H9 (cell line): Measurements from ENCODE around the gene PPP1R7. TPM values are rescaled to one million over a fixed set of nuclear protein-coding genes. Genes with fewer than 3 reads are reported as not detected.

Experiments used
- DNase-seq: peaks from one replicate; pipeline ENCODE4 v3.0.0-alpha.2; 2017
- H2AFZ ChIP-seq: one replicate; pipeline ENCODE4 v1.6.1; 2013; ENCODE audit warnings: mild to moderate bottlenecking, low read length, control low read depth, moderate library complexity
- H2AK5ac ChIP-seq: 2 replicates; pipeline ENCODE4 v1.6.1; 2013; ENCODE audit warnings: low read length, control low read depth, mixed read lengths; ENCODE audit not compliant: insufficient read length
- H2BK120ac ChIP-seq: one replicate; pipeline ENCODE4 v1.6.1; 2013; ENCODE audit warnings: low read depth, mild to moderate bottlenecking, low read length, control low read depth, inconsistent platforms; ENCODE audit not compliant: poor library complexity, severe bottlenecking
- H2BK12ac ChIP-seq: 2 replicates; pipeline ENCODE4 v1.6.1; 2013; ENCODE audit warnings: low read length, control low read depth, mixed read lengths, low read depth; ENCODE audit not compliant: insufficient read length
- H2BK15ac ChIP-seq: 2 replicates; pipeline ENCODE4 v1.6.1; 2013; ENCODE audit warnings: low read depth, low read length, control low read depth
- H2BK20ac ChIP-seq: one replicate; pipeline ENCODE4 v1.6.1; 2013; ENCODE audit warnings: low read depth, mild to moderate bottlenecking, low read length, control low read depth, inconsistent platforms; ENCODE audit not compliant: poor library complexity, severe bottlenecking
- H2BK5ac ChIP-seq: 2 replicates; pipeline ENCODE4 v1.6.1; 2013; ENCODE audit warnings: low read length, control low read depth, mixed read lengths; ENCODE audit not compliant: insufficient read length
- H3K14ac ChIP-seq: 2 replicates; pipeline ENCODE4 v1.6.1; 2013; ENCODE audit warnings: low read length, control low read depth; ENCODE audit not compliant: insufficient read depth
- H3K18ac ChIP-seq: 2 replicates; pipeline ENCODE4 v1.6.1; 2013; ENCODE audit warnings: low read depth, mild to moderate bottlenecking, mixed read lengths, low read length, control low read depth; ENCODE audit not compliant: insufficient read length
- H3K23ac ChIP-seq: 2 replicates; pipeline ENCODE4 v1.6.1; 2013; ENCODE audit warnings: low read length, control low read depth, mixed read lengths, low read depth; ENCODE audit not compliant: insufficient read length
- H3K23me2 ChIP-seq: 2 replicates; pipeline ENCODE4 v1.6.1; 2013; ENCODE audit warnings: low read depth, mild to moderate bottlenecking, mixed read lengths, low read length, control low read depth; ENCODE audit not compliant: insufficient read length, poor library complexity, severe bottlenecking
- H3K27ac ChIP-seq: 2 replicates; pipeline ENCODE4 v1.5.1; 2013; ENCODE audit warnings: low read length, control low read depth, mixed read lengths, low read depth; ENCODE audit not compliant: insufficient read length
- H3K27me3 ChIP-seq: 2 replicates; pipeline ENCODE4 v1.6.1; 2013; ENCODE audit warnings: low read length, control low read depth, inconsistent platforms; ENCODE audit not compliant: insufficient read depth
- H3K4ac ChIP-seq: 2 replicates; pipeline ENCODE4 v1.6.1; 2013; ENCODE audit warnings: low read depth, mild to moderate bottlenecking, control low read depth, inconsistent platforms, low read length, moderate library complexity
- H3K4me1 ChIP-seq: 2 replicates; pipeline ENCODE4 v1.6.1; 2013; ENCODE audit warnings: low read length, control low read depth, inconsistent platforms; ENCODE audit not compliant: insufficient read depth
- H3K4me2 ChIP-seq: 2 replicates; pipeline ENCODE4 v1.6.1; 2013; ENCODE audit warnings: low read length, control low read depth, mixed read lengths; ENCODE audit not compliant: insufficient read length, insufficient read depth
- H3K56ac ChIP-seq: 2 replicates; pipeline ENCODE4 v1.6.1; 2013; ENCODE audit warnings: low read depth, mild to moderate bottlenecking, mixed read lengths, low read length, control low read depth; ENCODE audit not compliant: insufficient read length
- H3K79me1 ChIP-seq: 2 replicates; pipeline ENCODE4 v1.6.1; 2013; ENCODE audit warnings: low read depth, mild to moderate bottlenecking, moderate library complexity, low read length, control low read depth, inconsistent platforms; ENCODE audit not compliant: insufficient read depth, poor library complexity, severe bottlenecking
- H3K79me2 ChIP-seq: 2 replicates; pipeline ENCODE4 v1.6.1; 2013; ENCODE audit warnings: low read length, control low read depth, inconsistent platforms; ENCODE audit not compliant: insufficient read depth
- H3K9ac ChIP-seq: 2 replicates; pipeline ENCODE4 v1.6.1; 2013; ENCODE audit warnings: low read length, control low read depth, mixed read lengths; ENCODE audit not compliant: insufficient read length; ENCODE audit errors: extremely low read depth
- H3K9me3 ChIP-seq: one replicate; pipeline ENCODE4 v1.6.1; 2013; ENCODE audit warnings: low read depth, low read length, inconsistent platforms; ENCODE audit not compliant: control insufficient read depth
- H3T11ph ChIP-seq: one replicate; pipeline ENCODE4 v1.6.1; 2013; ENCODE audit warnings: mild to moderate bottlenecking, low read length, control low read depth, inconsistent platforms
- H4K20me1 ChIP-seq: one replicate; pipeline ENCODE4 v1.6.1; 2013; ENCODE audit not compliant: control insufficient read depth, insufficient read length, insufficient read depth
- H4K5ac ChIP-seq: 2 replicates; pipeline ENCODE4 v1.6.1; 2013; ENCODE audit warnings: low read depth, mild to moderate bottlenecking, mixed read lengths, low read length, control low read depth; ENCODE audit not compliant: insufficient read length
- H4K8ac ChIP-seq: replicated peaks from 2 replicates; pipeline ENCODE4 v1.6.1; 2013; ENCODE audit warnings: low read length, control low read depth, mixed read lengths, low read depth; ENCODE audit not compliant: insufficient read length
- H4K91ac ChIP-seq: 2 replicates; pipeline ENCODE4 v1.6.1; 2013; ENCODE audit warnings: low read depth, mild to moderate bottlenecking, moderate library complexity, mixed read lengths, low read length, control low read depth; ENCODE audit not compliant: insufficient read length
- H3K27ac Mint-ChIP-seq, 3 experiments: 2 replicates in 2 of 3; 3 replicates in 1 of 3; pipeline ENCODE4 v1.8.0; 2020 to 2021; ENCODE audit warnings: mixed read lengths in 3 of 3, mild to moderate bottlenecking in 1 of 3, moderate library complexity in 1 of 3
- H3K27me3 Mint-ChIP-seq: 2 replicates; pipeline ENCODE4 v1.8.0; 2021; ENCODE audit warnings: low read depth, mild to moderate bottlenecking, moderate library complexity, mixed read lengths
- H3K36me3 Mint-ChIP-seq, 3 experiments: 2 replicates in 2 of 3; 3 replicates in 1 of 3; pipeline ENCODE4 v1.8.0; 2020 to 2021; ENCODE audit warnings: low read depth in 3 of 3, mixed read lengths in 3 of 3; ENCODE audit not compliant: insufficient read depth in 1 of 3
- H3K4me1 Mint-ChIP-seq, 2 experiments: 2 replicates each; pipeline ENCODE4 v1.8.0; 2020; ENCODE audit warnings: mixed read lengths in 2 of 2
- H3K4me3 Mint-ChIP-seq, 2 experiments: 2 replicates in 1 of 2; 3 replicates in 1 of 2; pipeline ENCODE4 v1.8.0; 2020 to 2021; ENCODE audit warnings: mild to moderate bottlenecking in 2 of 2, mixed read lengths in 2 of 2, moderate library complexity in 1 of 2
- H3K9me3 Mint-ChIP-seq, 2 experiments: 2 replicates in 1 of 2; 3 replicates in 1 of 2; pipeline ENCODE4 v1.8.0; 2020; ENCODE audit warnings: mild to moderate bottlenecking in 2 of 2, mixed read lengths in 2 of 2, moderate library complexity in 1 of 2
- WGBS: extraction: QIAGEN DNeasy Blood & Tissue Kit; methylation state at CpG from one replicate; pipeline ENCODE4 v1.1.7; 2013; ENCODE audit warnings: missing lambda C conversion rate, low lambda C conversion rate, mixed read lengths; ENCODE audit not compliant: insufficient read length; ENCODE audit errors: extremely low coverage; 5-methylcytosine and 5-hydroxymethylcytosine counted together
- total RNA-seq: library from RNA; stranded (reverse); gene quantifications from 2 replicates; pipeline ENCODE4 v1.2.1, GENCODE V29; 2021
- TF ChIP-seq, protein P1 (sequence below): fragments of 200-600 bp; sonication (generic); conservative IDR thresholded peaks from 3 replicates; pipeline ENCODE4 v1.8.0; 2021; ENCODE audit warnings: antibody characterized with exemption, mild to moderate bottlenecking

PPP1R7 gene
- total RNA-seq, 1 experiment from 2014 or later = 60.2 TPM

DNA sequence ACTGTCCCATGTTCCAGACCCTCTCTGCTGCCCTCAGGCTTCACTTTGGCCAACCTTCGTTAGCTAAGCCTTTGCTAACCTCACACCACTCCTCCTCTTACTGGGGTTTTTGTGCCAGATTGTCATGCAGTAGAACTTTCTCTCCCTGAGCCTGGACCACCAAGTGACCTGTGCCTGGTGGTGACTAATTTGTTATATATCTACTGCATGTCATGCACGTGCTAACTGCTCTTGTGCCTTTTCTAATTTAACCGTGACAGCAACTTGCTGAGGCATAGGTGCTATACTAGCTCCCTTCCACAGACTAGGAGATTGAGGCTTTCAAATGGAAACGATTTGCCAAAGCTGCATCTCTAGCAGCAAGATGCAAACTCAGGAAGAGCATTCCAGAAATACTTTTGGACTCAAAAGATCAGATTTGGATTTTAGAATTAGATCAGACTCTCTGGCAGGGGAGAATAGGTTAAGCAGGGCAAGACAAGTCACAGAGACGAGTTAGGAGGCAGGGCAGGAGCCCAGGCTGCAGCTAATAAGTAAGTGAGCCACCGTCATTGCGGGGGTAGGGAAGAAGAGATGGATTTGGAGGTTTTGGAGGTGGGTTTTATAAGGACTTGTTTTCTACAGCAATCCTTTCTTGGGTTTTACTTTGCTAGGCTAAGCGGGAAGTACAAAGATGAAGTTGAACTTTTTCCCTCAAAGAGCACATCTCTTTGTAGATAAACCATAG is 1.8 kb downstream of the PPP1R7 start:
- peaks cover 3% of the 10 kb centered on the region for H3K27me3 Mint-ChIP-seq
- Histone ChIP-seq H2BK5ac (no peak overlapping the region), H3K18ac (no peak overlapping the region), H2BK120ac (no peak overlapping the region), H3K9me3 (no peaks in the 10 kb centered on the region), H3K9ac (no peak overlapping the region), H3T11ph (no peak overlapping the region), H3K14ac (no peak overlapping the region), H4K8ac (no peak overlapping the region), H2BK12ac (no peak overlapping the region), H2BK20ac (no peak overlapping the region), H3K4ac (no peak overlapping the region), H4K91ac (no peak overlapping the region), H3K79me2 (no peaks in the 10 kb centered on the region), H3K27ac (no peak overlapping the region), H2AFZ (no peak overlapping the region), H4K5ac (no peak overlapping the region), H3K4me1 (peaks cover 14% of the 10 kb centered on the region; the same call in 1 of the 2 replicates), H3K79me1 (no peaks in the 10 kb centered on the region), H3K56ac (no peak overlapping the region), H3K23me2 (peaks cover 10% of the 10 kb centered on the region), H3K23ac (no peak overlapping the region), H3K27me3 (no peaks in the 10 kb centered on the region), H2AK5ac (no peak overlapping the region), H2BK15ac (no peak overlapping the region), H3K4me2 (no peak overlapping the region), H4K20me1 (no peaks in the 10 kb centered on the region)
- TF ChIP-seq, protein P1, sequence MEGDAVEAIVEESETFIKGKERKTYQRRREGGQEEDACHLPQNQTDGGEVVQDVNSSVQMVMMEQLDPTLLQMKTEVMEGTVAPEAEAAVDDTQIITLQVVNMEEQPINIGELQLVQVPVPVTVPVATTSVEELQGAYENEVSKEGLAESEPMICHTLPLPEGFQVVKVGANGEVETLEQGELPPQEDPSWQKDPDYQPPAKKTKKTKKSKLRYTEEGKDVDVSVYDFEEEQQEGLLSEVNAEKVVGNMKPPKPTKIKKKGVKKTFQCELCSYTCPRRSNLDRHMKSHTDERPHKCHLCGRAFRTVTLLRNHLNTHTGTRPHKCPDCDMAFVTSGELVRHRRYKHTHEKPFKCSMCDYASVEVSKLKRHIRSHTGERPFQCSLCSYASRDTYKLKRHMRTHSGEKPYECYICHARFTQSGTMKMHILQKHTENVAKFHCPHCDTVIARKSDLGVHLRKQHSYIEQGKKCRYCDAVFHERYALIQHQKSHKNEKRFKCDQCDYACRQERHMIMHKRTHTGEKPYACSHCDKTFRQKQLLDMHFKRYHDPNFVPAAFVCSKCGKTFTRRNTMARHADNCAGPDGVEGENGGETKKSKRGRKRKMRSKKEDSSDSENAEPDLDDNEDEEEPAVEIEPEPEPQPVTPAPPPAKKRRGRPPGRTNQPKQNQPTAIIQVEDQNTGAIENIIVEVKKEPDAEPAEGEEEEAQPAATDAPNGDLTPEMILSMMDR = no peak
- H3K4me1 Mint-ChIP-seq = peaks cover 33 to 36% of the 10 kb centered on the region in 2 experiments
- no CpG with 5 or more reads among the region's 8 CpGs for WGBS
- H3K4me3 Mint-ChIP-seq = peak overlapping the region; percentile 87 to 95
- DNase-seq = no peak
- peaks cover 0 to 14% (median 6%) of the 10 kb centered on the region in 3 experiments; a peak in 5 of 7 replicates for H3K36me3 Mint-ChIP-seq
- no peak overlapping the region for H3K27ac Mint-ChIP-seq
- H3K9me3 Mint-ChIP-seq = no peaks in the 10 kb centered on the region; a peak in 1 of 5 replicates
